Panc1 (cell line): ENCODE measurements around the gene CLDN5.

ENCODE experiments used
- POLR2AphosphoS5 ChIP-seq: IDR thresholded peaks from 2 replicates; pipeline ENCODE4 v1.6.1; 2012; ENCODE audit warnings: mild to moderate bottlenecking, low read depth, low read length, moderate library complexity
- SIN3A ChIP-seq: IDR thresholded peaks from 2 replicates; pipeline ENCODE4 v1.6.1; 2012; ENCODE audit warnings: low read depth, mild to moderate bottlenecking, low read length, moderate library complexity, borderline replicate concordance; ENCODE audit not compliant: insufficient read depth
- TF ChIP-seq, protein P1 (sequence below), 2 experiments: IDR thresholded peaks; 2 replicates each; pipeline ENCODE4 v1.6.1; 2011 to 2012; ENCODE audit warnings: low read depth in 2 of 2, control low read depth in 1 of 2, low read length in 1 of 2, mild to moderate bottlenecking in 1 of 2, moderate library complexity in 1 of 2; ENCODE audit not compliant: insufficient read depth in 1 of 2
- TF ChIP-seq, protein P2 (sequence below): fragments of 450-650 bp; IDR thresholded peaks from 2 replicates; pipeline ENCODE4 v1.5.1; 2017; ENCODE audit warnings: mild to moderate bottlenecking

- TF ChIP-seq, protein P1, sequence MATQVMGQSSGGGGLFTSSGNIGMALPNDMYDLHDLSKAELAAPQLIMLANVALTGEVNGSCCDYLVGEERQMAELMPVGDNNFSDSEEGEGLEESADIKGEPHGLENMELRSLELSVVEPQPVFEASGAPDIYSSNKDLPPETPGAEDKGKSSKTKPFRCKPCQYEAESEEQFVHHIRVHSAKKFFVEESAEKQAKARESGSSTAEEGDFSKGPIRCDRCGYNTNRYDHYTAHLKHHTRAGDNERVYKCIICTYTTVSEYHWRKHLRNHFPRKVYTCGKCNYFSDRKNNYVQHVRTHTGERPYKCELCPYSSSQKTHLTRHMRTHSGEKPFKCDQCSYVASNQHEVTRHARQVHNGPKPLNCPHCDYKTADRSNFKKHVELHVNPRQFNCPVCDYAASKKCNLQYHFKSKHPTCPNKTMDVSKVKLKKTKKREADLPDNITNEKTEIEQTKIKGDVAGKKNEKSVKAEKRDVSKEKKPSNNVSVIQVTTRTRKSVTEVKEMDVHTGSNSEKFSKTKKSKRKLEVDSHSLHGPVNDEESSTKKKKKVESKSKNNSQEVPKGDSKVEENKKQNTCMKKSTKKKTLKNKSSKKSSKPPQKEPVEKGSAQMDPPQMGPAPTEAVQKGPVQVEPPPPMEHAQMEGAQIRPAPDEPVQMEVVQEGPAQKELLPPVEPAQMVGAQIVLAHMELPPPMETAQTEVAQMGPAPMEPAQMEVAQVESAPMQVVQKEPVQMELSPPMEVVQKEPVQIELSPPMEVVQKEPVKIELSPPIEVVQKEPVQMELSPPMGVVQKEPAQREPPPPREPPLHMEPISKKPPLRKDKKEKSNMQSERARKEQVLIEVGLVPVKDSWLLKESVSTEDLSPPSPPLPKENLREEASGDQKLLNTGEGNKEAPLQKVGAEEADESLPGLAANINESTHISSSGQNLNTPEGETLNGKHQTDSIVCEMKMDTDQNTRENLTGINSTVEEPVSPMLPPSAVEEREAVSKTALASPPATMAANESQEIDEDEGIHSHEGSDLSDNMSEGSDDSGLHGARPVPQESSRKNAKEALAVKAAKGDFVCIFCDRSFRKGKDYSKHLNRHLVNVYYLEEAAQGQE (IDR thresholded peaks at IDR 0.05; ENCODE audit: insufficient read depth in 1 of 2, low read depth in 2 of 2, low read length in 1 of 2): no peak
- TF ChIP-seq, protein P2, sequence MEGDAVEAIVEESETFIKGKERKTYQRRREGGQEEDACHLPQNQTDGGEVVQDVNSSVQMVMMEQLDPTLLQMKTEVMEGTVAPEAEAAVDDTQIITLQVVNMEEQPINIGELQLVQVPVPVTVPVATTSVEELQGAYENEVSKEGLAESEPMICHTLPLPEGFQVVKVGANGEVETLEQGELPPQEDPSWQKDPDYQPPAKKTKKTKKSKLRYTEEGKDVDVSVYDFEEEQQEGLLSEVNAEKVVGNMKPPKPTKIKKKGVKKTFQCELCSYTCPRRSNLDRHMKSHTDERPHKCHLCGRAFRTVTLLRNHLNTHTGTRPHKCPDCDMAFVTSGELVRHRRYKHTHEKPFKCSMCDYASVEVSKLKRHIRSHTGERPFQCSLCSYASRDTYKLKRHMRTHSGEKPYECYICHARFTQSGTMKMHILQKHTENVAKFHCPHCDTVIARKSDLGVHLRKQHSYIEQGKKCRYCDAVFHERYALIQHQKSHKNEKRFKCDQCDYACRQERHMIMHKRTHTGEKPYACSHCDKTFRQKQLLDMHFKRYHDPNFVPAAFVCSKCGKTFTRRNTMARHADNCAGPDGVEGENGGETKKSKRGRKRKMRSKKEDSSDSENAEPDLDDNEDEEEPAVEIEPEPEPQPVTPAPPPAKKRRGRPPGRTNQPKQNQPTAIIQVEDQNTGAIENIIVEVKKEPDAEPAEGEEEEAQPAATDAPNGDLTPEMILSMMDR: no peak
- TF ChIP-seq POLR2AphosphoS5 (no peak), SIN3A (no peak)
Measured at GRCh38 chr22:19547620-19548019, 23.4 kb upstream of the CLDN5 start.
